H7 (cell line): ENCODE data around the gene MPZ. TPM values are rescaled to one million over a fixed set of nuclear protein-coding genes. Genes with fewer than 3 reads are reported as not detected.
A peak's percentile ranks its signal among the peaks of the same experiment; 100 is the strongest.
"Not testable (repeated sequence)": the region's sequence is repeated elsewhere in the genome, so short reads cannot be mapped to it uniquely, and the experiment has no call there.

ENCODE experiments used
- DNase-seq: peaks from one replicate; pipeline ENCODE4 v3.0.0; 2012
- H3K27me3 ChIP-seq: 2 replicates; pipeline ENCODE4 v1.6.0; 2011; ENCODE audit warnings: mild to moderate bottlenecking, low read length; ENCODE audit not compliant: control insufficient read depth, insufficient read depth
- H3K36me3 ChIP-seq: replicated peaks from 2 replicates; pipeline ENCODE4 v1.5.1; 2011; ENCODE audit warnings: low read length; ENCODE audit not compliant: control insufficient read depth, insufficient read depth
- H3K4me3 ChIP-seq: 2 replicates; pipeline ENCODE4 v1.5.1; 2011; ENCODE audit warnings: low read depth, mild to moderate bottlenecking, control low read depth, low read length, moderate library complexity; ENCODE audit not compliant: insufficient read depth
- total RNA-seq: library from RNA; depleted of rRNA; stranded (reverse); fragments of >200 nt; shearing (Covaris generic); gene quantifications from 2 replicates; pipeline ENCODE4 v1.2.3, GENCODE V29; 2014; rRNA removed

MPZ gene
- 3.5 and 5.6 TPM in 2 replicates for total RNA-seq

- peak; percentile 32 for DNase-seq
- H3K27me3 ChIP-seq: no peaks in the 10 kb centered on the region
- no peak within 1 kb of the TSS for H3K4me3 ChIP-seq
These were observed at the start of gene MPZ for GRCh38 chr1:161309868-161310267. TSS of gene MPZ (minus strand) at chr1:161309968. CDS start at chr1:161309905, 63 bp downstream.

GRCh38 chr1:161359291-161359690 lies 49.5 kb upstream of the MPZ start:
- H3K4me3 ChIP-seq: no peak overlapping the region
- no peak for DNase-seq
- H3K36me3 ChIP-seq: no peaks in the 10 kb centered on the region
- H3K27me3 ChIP-seq: no peaks in the 10 kb centered on the region

More at GRCh38 chr1:161309868-161310267, at the start of gene MPZ:
- no peaks in the 10 kb centered on the region for H3K36me3 ChIP-seq

- H3K27me3 ChIP-seq: no peaks in the 10 kb centered on the region
- no peak overlapping the region for H3K4me3 ChIP-seq
- no peak for DNase-seq
- H3K36me3 ChIP-seq: no peaks in the 10 kb centered on the region
These were observed 47.3 kb upstream of the MPZ start for GRCh38 chr1:161357073-161357472.

DNA sequence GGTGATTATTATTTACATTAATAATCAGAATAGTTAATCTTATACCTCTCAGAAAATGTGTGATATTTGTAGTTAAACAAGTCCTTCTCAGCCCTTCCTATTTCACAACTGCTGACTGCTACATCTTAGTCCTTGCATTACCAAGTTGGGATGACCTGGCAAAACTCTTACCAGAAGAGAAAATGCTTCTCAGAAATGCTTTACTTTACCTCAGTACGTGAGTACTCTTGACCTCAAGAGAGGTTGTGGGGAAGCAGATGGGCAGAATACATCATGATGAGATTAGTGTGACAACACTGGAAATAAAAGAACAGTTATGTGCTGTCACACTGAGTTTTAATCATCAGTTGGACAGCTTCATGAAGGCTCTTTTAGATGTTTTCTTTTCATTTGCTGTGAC lies 41.7 kb upstream of the MPZ start:
- Histone ChIP-seq H3K27me3 (no peaks in the 10 kb centered on the region), H3K4me3 (no peak overlapping the region), H3K36me3 (no peaks in the 10 kb centered on the region)
- no peak for DNase-seq

DNA sequence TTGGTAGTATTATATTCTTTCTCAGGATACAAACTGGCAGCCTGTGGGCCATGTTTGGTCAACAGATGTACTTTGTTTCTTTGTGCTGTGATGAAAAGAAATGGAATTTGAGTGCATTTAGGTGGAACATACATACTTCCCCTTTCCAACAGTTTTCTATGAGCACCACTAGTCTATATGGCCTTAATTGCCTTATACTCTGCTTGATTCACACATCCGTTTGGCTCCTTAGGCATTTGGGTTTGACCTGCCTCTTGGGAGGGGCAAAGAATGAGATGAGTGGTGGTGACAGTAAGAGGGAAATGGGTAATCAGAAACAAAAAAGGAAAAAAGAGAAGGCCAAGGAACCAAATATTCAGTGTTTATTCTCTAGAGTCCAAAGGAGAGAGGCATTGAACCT lies 40.9 kb upstream of the MPZ start:
- H3K36me3 ChIP-seq: no peaks in the 10 kb centered on the region; the same call in 1 of the 2 replicates
- no peak for DNase-seq
- no peaks in the 10 kb centered on the region for H3K27me3 ChIP-seq
- no peak overlapping the region for H3K4me3 ChIP-seq

GRCh38 chr1:161342821-161343220 lies 33.1 kb upstream of the MPZ start:
- DNase-seq: no peak
- H3K27me3 ChIP-seq: no peaks in the 10 kb centered on the region
- H3K4me3 ChIP-seq: no peak overlapping the region
- peaks cover 5% of the 10 kb centered on the region for H3K36me3 ChIP-seq

DNA sequence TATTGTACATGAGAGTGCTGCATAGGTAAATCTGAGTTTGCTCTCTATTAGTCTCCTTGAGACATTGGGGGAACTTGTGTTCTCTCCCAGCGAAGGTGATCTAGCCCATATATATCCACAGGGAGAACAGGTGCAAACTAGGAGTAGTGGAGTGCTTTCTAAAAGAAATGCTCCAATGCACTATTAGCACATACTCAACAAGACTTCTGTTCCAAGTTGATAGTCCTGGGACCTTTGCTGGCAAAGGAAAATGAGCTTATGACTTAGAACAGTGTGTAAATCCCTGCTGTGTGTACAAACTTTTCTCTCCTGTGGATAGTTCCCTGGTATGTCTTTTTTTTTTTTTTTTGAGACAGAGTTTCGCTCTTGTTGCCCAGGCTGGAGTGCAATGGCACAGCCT lies 32.4 kb upstream of the MPZ start:
- DNase-seq: no peak
- H3K27me3 ChIP-seq: no peaks in the 10 kb centered on the region
- H3K4me3 ChIP-seq: no peak overlapping the region
- H3K36me3 ChIP-seq: peaks cover 5% of the 10 kb centered on the region

DNA sequence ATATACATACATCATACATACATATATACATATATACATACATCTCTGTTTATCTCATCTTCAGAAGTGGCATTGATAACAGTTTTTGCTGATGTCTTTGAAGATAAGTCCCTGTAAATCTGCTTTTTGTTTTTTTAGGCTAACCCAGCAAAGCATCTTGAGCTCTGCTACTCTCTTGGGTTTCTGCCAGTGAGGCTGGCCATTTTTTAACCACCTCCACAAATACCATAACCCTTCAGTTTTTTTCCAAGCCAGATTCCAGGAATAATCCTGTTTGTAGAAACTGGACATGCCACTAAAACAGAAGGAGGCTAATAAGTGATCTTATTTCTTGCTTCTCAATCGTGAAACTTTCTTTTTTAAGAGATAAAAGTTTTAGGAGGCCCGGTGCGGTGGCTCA lies 26.0 kb upstream of the MPZ start:
- Histone ChIP-seq H3K36me3 (peaks cover 2% of the 10 kb centered on the region), H3K27me3 (no peaks in the 10 kb centered on the region), H3K4me3 (no peak overlapping the region)
- no peak for DNase-seq

DNA sequence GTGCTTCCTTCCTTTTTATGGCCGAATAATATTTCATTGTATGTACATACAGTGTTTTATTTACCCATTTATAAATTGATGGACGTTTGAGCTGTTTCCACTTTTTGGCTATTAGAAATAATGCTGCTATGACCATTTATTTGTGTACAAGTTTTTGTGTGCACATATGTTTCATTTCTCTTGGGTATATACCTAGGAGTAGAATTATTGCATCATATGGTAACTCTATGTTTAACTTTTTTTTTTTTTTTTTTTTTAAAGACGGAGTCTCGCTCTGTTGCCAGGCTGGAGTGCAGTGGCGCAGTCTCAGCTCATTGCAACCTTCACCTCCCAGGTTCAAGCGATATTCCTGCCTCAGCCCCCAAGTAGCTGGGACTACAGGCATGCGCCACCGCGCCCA lies 23.4 kb upstream of the MPZ start:
- Histone ChIP-seq H3K4me3 (no peak overlapping the region), H3K27me3 (no peaks in the 10 kb centered on the region), H3K36me3 (peaks cover 9% of the 10 kb centered on the region)
- DNase-seq: no peak

GRCh38 chr1:161330346-161330745 lies 20.6 kb upstream of the MPZ start:
- DNase-seq: no peak
- Histone ChIP-seq H3K4me3 (no peak overlapping the region), H3K27me3 (no peaks in the 10 kb centered on the region), H3K36me3 (peaks cover 11% of the 10 kb centered on the region)

GRCh38 chr1:161324020-161324419 lies 14.3 kb upstream of the MPZ start:
- DNase-seq: no peak
- H3K27me3 ChIP-seq: no peaks in the 10 kb centered on the region
- no peak overlapping the region for H3K4me3 ChIP-seq
- peaks cover 4% of the 10 kb centered on the region for H3K36me3 ChIP-seq

DNA sequence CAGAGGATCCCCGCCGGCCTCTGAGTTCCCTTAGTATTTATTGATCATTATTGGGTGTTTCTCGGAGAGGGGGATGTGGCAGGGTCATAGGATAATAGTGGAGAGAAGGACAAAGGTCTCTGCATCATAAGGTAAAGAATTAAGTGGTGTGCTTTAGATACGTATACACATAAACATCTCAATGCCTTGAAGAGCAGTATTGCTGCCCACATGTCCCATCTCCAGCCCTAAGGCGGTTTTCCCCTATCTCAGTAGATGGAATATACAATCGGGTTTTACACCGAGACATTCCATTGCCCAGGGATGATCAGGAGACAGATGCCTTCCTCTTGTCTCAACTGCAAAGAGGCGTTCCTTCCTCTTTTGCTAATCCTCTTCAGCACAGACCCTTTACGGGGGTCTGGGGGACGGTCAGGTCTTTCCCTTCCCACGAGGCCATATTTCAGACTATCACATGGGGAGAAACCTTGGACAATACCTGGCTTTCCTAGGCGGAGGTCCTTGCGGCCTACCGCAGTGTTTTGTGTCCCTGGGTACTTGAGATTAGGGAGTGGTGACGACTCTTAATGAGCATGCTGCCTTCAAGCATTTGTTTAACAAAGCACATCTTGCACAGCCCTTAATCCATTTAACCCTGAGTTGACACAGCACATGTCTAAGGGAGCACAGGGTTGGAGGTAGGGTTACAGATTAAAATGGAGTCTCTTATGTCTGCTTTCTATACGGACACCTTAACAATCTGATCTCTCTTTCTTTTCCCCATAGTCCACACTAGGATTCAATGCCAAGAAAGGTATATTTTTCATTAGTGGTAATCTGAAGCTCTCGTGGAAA lies 6.3 kb upstream of the MPZ start:
- DNase-seq, H3K4me3 ChIP-seq: not testable (repeated sequence)

GRCh38 chr1:161314201-161314981 lies 4.6 kb upstream of the MPZ start, which contains the start of gene SDHC:
TSS of gene SDHC (plus strand) at chr1:161314381. CDS start at chr1:161314406, 25 bp downstream.
- DNase-seq: peak; percentile 96
- Histone ChIP-seq H3K27me3 (no peaks in the 10 kb centered on the region), H3K4me3 (peak within 1 kb of the TSS; percentile 96), H3K36me3 (no peaks in the 10 kb centered on the region)

More for the DNA sequence above, 6.3 kb upstream of the MPZ start:
- not testable (repeated sequence) for H3K36me3 ChIP-seq, H3K27me3 ChIP-seq

GRCh38 chr1:161313554-161314200 lies 3.9 kb upstream of the MPZ start:
- Histone ChIP-seq H3K27me3 (no peaks in the 10 kb centered on the region), H3K4me3 (peak overlapping the region; percentile 96), H3K36me3 (no peaks in the 10 kb centered on the region)
- DNase-seq: no peak
